GM19372 (cell line): ENCODE data around the gene SLC38A1.
"Not testable (repeated sequence)": the region's sequence is repeated elsewhere in the genome, so short reads cannot be mapped to it uniquely, and the experiment has no call there.

Experiments
- ATAC-seq: cut with Tn5 transposase; IDR thresholded peaks from one replicate; pipeline ENCODE4 v1.9.1; 2021; ENCODE audit warnings: mild to moderate bottlenecking, low read depth, moderate library complexity; ENCODE audit not compliant: unreplicated experiment

Gene SLC38A1

DNA sequence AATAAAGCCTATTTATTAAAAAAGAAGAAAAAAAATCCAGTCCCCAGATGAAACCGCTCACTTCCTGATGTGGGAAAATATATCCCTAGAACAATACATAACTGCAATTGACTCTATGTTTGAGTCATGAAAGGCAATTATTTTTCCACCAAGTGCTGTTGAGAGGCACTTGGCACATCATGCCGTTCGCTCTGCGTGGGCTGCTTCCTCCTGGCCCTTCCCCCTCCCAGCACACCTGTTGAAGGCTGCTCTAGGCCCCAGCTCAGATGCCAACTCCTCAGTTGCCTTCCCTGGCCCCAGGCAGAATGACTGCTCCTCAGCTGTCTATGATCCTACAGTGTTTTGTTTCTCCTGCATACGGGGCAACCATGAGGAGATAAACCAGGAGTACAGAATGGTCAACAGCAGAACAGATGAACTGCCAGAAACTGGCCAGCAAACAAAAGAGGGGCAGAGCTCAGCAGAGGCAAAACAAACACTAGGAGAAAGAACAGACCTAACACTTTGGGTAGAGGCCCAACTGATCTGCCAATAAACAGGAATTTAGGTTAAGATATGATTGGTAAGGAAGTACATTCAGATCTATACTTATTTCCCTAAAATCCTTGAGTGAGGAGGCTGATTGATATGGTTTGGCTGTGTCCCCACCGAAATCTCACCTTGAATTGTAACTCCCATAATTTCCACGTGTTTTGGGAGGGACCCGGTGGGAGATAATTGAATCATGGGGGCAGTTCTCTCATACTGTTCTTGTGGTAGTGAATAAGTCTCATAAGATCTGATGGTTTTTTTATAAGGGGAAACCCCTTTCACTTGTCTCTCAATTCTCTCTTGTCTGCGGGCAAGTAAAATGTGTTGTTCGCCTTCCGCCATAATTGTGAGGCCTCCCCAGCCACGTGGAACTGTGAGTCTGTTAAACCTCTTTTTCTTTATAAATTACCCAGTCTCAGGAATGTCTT lies 58.6 kb downstream of the SLC38A1 start:
- peak; percentile 60 for ATAC-seq

DNA sequence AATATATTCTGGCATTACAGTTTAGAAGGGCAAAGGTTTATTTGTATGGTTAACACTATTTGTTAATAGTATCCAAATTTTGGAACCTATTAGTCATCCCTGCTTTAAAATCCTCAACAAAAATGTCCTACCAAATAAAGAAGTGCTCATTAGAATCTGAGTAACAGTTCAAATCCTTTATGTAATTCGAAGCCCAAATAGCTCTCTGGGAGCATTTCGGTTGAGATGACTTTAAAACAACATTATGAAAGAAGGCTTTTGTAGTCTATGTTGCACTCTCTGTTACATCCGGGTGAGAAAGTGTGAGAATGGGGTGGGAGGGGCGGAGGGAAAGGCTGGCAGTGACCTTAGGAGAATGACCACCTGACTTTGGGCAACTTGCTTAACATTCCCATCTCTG lies 59.7 kb downstream of the SLC38A1 start:
- ATAC-seq: no peak

DNA sequence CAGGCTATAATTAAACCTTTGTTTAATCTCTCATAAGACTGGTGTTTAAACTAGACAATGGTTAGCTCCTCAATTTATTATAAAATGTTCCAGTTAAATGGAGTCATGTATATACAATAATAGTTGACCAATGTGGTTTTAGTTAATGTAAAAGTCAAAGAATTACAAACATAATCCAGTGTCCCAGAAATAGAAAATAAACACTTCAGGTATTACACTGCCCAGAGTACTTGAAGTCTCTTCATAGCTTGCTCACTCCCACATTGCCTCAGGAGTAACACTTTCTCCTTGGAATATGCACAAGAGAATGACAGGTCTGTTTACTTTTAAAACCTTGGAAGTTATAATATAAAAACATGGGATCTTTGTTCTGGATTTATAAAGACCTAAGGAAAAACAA lies 60.5 kb downstream of the SLC38A1 start:
- no peak for ATAC-seq

- ATAC-seq: no peak
Observed at GRCh38 chr12:46207644-46208043, 61.2 kb downstream of the SLC38A1 start.

DNA sequence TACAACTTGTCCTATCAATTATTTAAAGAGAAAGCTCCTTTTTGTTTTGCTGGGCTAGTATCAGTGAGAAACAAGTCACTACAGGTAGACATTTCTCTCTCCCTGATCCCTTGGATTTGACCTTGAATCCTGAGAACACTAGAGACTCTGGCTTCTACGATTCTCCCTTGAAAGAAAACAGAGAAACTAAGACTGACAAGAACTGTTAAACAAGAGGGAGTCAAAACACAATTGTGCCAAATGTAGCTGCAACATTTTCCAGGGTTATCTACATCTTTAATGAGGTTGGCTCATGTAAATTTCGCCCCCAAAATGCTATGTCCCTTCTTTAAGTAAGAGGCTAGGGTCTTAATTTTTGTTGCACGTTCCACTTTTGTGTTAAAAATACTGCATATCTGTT lies 62.4 kb downstream of the SLC38A1 start:
- no peak for ATAC-seq

DNA sequence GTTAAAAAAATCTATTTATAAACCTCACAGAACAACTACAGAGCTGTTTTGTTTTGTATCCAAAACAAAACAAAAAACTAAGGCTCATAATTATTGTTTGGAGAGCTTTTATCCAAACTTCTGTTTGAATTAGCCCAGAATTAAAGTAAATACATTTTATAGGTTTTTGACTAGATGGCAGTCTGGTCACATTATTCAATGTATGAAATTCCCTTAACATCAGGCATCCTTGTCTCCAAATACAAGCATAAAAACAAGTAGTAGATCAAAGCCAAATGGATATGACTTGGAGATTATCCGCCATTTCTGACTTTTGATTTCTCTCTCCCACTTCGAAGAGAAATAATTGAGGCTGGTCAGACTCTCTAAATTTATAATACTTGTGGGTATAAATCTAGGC lies 63.5 kb downstream of the SLC38A1 start:
- no peak for ATAC-seq

- ATAC-seq: no peak
Observed at GRCh38 chr12:46201284-46201789, 67.5 kb downstream of the SLC38A1 start.

DNA sequence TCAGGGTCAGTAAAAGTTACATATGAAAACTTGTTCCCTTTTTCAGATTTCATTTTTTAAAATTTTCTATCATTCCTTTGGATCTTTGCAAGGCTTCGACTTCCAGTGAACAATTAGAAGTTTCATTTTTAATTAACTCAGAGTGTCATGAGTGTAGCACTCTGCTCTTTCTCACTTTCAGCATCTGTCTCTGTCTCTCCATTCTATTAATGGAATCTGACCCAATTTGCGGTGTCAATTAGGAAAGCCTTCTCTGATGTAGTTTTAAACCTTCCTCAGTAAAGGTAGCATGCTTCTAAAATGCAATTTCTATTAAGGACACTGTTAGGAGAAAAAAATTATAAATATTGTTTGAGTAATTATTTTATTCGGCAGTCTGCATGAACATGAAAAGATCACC lies 68.3 kb downstream of the SLC38A1 start:
- no peak for ATAC-seq

DNA sequence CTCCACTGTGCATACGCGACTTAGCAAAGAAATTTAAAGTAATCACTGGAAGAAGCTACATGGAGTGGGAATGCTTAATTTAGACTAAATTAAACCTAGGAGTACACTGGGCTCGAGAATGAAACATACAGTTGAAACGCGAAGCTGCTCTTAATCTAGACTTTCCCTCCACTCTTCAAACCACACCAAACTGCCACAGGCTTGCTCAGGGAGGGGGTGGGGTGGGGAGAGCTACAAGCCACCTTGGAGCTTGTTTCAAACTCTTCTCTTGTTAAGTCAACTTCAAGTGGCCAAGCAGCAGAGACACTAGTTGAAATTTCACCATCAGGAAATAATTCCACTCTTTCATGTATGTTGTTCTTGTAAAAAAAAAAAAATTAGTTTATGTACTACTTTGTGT lies 69.9 kb downstream of the SLC38A1 start:
- ATAC-seq: no peak

DNA sequence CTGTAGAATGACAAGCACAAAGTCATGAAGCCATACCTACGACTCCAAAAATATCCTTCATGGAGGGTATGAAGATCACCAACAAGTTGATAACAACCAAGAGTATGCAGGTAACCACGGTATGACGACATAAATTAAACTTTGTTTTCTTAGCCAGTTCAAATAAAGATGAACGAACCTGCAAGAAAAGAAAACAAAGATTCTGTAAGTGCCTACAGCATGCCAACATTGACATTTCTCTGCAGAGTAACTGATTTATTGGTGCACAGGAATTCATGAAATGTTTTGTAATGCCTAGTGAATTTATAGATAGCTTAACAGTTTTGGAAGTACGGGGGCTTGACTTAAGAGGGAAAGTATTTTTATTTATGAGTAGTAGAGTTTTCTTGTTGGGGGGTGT lies 71.0 kb downstream of the SLC38A1 start:
- no peak for ATAC-seq

GRCh38 chr12:46190533-46190932 lies 78.3 kb downstream of the SLC38A1 start:
- not testable (repeated sequence) for ATAC-seq

DNA sequence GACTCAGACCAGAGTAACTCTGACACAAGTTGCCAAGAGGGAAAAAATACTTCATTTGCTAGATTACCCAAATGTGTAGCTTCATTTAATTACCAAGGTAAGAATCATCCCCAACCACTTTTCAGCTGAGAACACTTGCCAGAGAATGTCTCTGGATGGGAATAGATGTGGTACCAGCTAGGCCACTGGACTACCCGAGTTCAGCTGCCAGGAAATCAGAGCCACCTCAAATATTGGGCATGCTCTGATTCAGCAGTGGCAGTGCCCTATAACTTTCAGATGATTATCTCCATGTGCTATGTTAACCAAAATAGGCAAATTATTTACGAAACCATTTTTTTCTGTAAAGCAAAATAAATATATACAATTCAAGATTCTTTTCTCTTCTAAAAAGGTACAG lies 80.7 kb downstream of the SLC38A1 start:
- ATAC-seq: no peak

GRCh38 chr12:46187023-46187422 lies 81.8 kb downstream of the SLC38A1 start:
- no peak for ATAC-seq

GRCh38 chr12:46186088-46186487 lies 82.8 kb downstream of the SLC38A1 start:
- ATAC-seq: no peak

GRCh38 chr12:46185686-46186085 lies 83.2 kb downstream of the SLC38A1 start:
- no peak for ATAC-seq

GRCh38 chr12:46184798-46185595 lies 83.8 kb downstream of the SLC38A1 start:
- ATAC-seq: no peak

GRCh38 chr12:46183112-46183511 lies 85.7 kb downstream of the SLC38A1 start:
- ATAC-seq: no peak

DNA sequence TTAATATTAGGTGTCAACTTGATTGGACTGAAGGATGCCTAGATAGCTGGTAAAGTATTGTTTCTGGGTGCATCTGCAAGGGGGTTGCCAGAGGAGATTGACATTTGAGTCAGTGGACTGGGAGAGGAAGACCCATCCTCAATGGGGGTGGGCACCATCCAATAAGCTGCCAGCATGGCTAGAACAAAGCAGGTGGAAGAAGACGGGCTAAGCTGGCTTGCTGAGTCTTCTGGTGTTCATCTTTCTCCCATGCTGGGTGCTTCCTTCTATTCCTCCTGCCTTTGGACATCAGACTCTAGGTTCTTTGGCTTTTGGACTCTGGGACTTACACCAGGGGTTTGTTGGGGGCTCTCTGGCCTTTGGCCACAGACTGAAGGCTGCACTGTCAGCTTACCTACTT lies 87.4 kb downstream of the SLC38A1 start:
- ATAC-seq: no peak

- peak; percentile 50 for ATAC-seq
Observed at GRCh38 chr12:46179693-46180452, 89.0 kb downstream of the SLC38A1 start.

- ATAC-seq: no peak
Observed at GRCh38 chr12:46177837-46178608, 90.8 kb downstream of the SLC38A1 start.
